C4-2B (cell line): Measurements from ENCODE around the gene WSB2.

Experiments
- ZFX ChIP-seq: fragments of 450-650 bp; IDR thresholded peaks from 2 replicates; pipeline ENCODE4 v1.6.1; 2017
- TF ChIP-seq, protein P1 (sequence below): fragments of 450-650 bp; conservative IDR thresholded peaks from 2 replicates; pipeline ENCODE4 v1.5.1; 2017; ENCODE audit warnings: mild to moderate bottlenecking

DNA sequence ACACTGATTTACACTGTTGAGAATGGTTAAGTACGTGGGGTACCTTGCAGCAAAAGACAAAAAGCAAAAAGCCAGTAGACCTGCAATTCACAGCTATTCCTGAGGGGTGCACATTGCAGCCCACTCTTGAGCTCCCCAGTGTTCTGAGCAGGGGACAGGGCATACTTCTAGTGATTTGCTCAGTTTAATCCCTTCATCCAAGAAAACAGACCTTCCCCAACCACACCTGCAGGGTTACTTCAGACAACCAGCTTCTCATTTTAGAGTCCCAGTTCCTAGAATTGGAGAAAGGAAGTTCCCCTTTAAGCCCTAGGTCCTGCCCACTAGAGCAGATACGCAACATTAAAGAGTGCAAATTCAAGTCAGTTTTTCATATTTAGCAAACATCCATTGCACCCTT is 3.6 kb upstream of the WSB2 start:
- TF ChIP-seq, protein P1, sequence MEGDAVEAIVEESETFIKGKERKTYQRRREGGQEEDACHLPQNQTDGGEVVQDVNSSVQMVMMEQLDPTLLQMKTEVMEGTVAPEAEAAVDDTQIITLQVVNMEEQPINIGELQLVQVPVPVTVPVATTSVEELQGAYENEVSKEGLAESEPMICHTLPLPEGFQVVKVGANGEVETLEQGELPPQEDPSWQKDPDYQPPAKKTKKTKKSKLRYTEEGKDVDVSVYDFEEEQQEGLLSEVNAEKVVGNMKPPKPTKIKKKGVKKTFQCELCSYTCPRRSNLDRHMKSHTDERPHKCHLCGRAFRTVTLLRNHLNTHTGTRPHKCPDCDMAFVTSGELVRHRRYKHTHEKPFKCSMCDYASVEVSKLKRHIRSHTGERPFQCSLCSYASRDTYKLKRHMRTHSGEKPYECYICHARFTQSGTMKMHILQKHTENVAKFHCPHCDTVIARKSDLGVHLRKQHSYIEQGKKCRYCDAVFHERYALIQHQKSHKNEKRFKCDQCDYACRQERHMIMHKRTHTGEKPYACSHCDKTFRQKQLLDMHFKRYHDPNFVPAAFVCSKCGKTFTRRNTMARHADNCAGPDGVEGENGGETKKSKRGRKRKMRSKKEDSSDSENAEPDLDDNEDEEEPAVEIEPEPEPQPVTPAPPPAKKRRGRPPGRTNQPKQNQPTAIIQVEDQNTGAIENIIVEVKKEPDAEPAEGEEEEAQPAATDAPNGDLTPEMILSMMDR, result no peak
- no peak for TF ChIP-seq ZFX
